ENCODE data around the gene MMP1. TPM values are rescaled to one million over a fixed set of nuclear protein-coding genes. Genes with fewer than 3 reads are reported as not detected.
A peak's percentile ranks its signal among the peaks of the same experiment; 100 is the strongest.
"Not testable (repeated sequence)": the region's sequence is repeated elsewhere in the genome, so short reads cannot be mapped to it uniquely, and the experiment has no call there.

The MMP1 gene
- total RNA-seq, 4 donors from 2014 or later = 0.19 to 0.22 TPM; not detected in 2

GRCh38 chr11:102757823-102758549, 40.0 kb downstream of the MMP1 start:
- 50 to 51% methylated on average over 2 of the region's 2 CpGs for WGBS, 2 donors
- H3K4me1 ChIP-seq = peaks cover 0 to 14% (median 0%) of the 10 kb centered on the region in 3 donors
- peaks cover 0 to 7% (median 0%) of the 10 kb centered on the region in 4 donors for H3K27me3 ChIP-seq
- no peak overlapping the region for H3K27ac ChIP-seq
- no peaks in the 10 kb centered on the region for H3K9me3 ChIP-seq
- TF ChIP-seq CTCF (IDR thresholded peaks at IDR 0.05) = no peak
- no peak for TF ChIP-seq POLR2A (IDR thresholded peaks at IDR 0.05)
- DNase-seq = no peak
- intact Hi-C loops (cut with DNase I) = no loop called here
- H3K4me3 ChIP-seq = no peak overlapping the region
- H3K36me3 ChIP-seq = no peaks in the 10 kb centered on the region

DNA sequence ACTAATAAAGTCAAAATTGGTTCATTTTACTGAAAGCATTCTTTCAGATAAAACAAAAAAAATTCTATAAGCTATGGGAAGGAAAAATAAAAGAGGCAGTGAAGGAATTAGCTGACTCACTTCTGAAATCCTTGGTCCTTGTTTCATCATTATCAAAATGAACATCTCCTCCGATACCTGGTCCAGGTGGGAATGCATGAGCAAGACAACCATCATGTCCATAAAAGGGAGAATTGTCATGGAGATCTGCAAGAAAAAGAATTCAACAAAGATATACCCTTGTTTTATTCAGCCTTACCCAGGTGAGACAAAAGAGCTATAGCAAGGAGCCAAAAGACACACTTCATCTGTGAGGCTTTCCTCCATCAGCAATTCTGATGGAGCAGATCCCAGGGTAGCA, 44.7 kb downstream of the MMP1 start:
- TF ChIP-seq CTCF (IDR thresholded peaks at IDR 0.05) (no peak), POLR2A (IDR thresholded peaks at IDR 0.05) (no peak)
- H3K4me1 ChIP-seq = no peaks in the 10 kb centered on the region
- no peak overlapping the region for H3K27ac ChIP-seq
- no peak for DNase-seq
- peaks cover 0 to 13% (median 0%) of the 10 kb centered on the region in 4 donors for H3K27me3 ChIP-seq
- 93 to 100% methylated on average over 1 of the region's 1 CpG for WGBS, 2 donors
- H3K9me3 ChIP-seq = no peaks in the 10 kb centered on the region
- H3K4me3 ChIP-seq = no peak overlapping the region
- H3K36me3 ChIP-seq = no peaks in the 10 kb centered on the region
- intact Hi-C loops (cut with DNase I) = no loop called here

GRCh38 chr11:102751673-102752072, 46.3 kb downstream of the MMP1 start:
- H3K9me3 ChIP-seq = no peaks in the 10 kb centered on the region
- TF ChIP-seq POLR2A (IDR thresholded peaks at IDR 0.05) = no peak
- TF ChIP-seq CTCF (IDR thresholded peaks at IDR 0.05) = no peak
- no peak overlapping the region for H3K4me3 ChIP-seq
- no peak overlapping the region for H3K27ac ChIP-seq
- peaks cover 0 to 15% (median 0%) of the 10 kb centered on the region in 4 donors for H3K27me3 ChIP-seq
- DNase-seq = no peak
- H3K36me3 ChIP-seq = no peaks in the 10 kb centered on the region
- intact Hi-C loops (cut with DNase I) = no loop called here
- H3K4me1 ChIP-seq = no peaks in the 10 kb centered on the region

DNA sequence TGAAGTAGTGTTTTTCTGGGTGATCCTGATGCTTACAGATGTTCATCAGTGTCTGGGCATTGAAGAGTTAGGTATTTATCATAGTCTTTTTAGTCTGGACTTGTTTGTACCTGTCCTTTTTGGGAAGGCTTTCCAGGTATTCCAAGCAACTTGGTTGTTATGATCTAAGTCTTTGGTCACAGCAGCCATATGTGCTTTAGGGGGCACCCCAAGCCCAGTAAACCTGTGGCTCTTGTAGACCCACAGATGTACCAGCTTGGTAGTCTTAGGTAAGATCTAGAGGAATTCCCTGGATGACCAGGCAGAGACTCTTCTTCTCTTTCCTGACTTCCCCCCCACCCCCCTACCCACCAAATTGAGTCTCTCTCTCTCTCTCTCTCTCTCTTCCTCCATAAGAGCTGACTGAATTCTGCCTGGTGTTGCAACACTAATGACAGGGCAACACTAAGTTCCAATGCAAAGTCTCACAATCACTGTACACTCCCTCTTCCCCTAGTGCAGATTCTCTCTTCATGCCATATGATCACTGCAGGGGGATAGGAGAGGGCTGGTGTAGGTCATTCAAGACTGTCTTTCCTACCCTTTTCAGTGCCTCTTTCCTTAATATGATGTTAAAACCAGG, 48.7 kb downstream of the MMP1 start:
- Histone ChIP-seq H3K27ac (no peak overlapping the region), H3K4me1 (no peaks in the 10 kb centered on the region), H3K36me3 (no peaks in the 10 kb centered on the region), H3K27me3 (peaks cover 0 to 11% (median 0%) of the 10 kb centered on the region in 4 donors), H3K9me3 (no peaks in the 10 kb centered on the region), H3K4me3 (no peak overlapping the region)
- no peak for DNase-seq
- TF ChIP-seq POLR2A (IDR thresholded peaks at IDR 0.05) = no peak
- no peak for TF ChIP-seq CTCF (IDR thresholded peaks at IDR 0.05)
- intact Hi-C loops (cut with DNase I) = no loop called here

- H3K36me3 ChIP-seq; H3K9me3 ChIP-seq; intact Hi-C loops (cut with DNase I); H3K4me1 ChIP-seq; DNase-seq: not testable (repeated sequence)
- 64 to 87% methylated on average over 17 to 25 of the region's 32 CpGs for whole genome bisulfite sequencing, 2 donors
- Histone ChIP-seq H3K4me3 (peak overlapping the region; percentile 19 to 52 (median 30)), H3K27ac (peak overlapping the region; percentile 34 to 72 (median 53)), H3K27me3 (peaks cover 0 to 11% (median 0%) of the 10 kb centered on the region in 4 donors)
Observed at GRCh38 chr11:102746746-102747578, 51.0 kb downstream of the MMP1 start.

Other genes starting within 250 kb of the MMP1 start
- gene MMP20, start 172.8 kb downstream of the MMP1 start, total RNA-seq = not detected
- gene MMP27, start 92.4 kb downstream of the MMP1 start, total RNA-seq = under 1 TPM in 1 of 4 donors, not detected in 3; 0.19 TPM
- gene MMP8, start 73.2 kb downstream of the MMP1 start, total RNA-seq = not detected
- gene MMP10, start 17.5 kb downstream of the MMP1 start, total RNA-seq = not detected
- not detected for gene MMP3, start 45.4 kb upstream of the MMP1 start, total RNA-seq
- gene MMP12, start 76.8 kb upstream of the MMP1 start, total RNA-seq = 1 to 10 TPM in 1 of 4 donors, under 1 TPM in 1, not detected in 2; 0.35 to 1.1 TPM
- not detected for gene MMP13, start 157.6 kb upstream of the MMP1 start, total RNA-seq

All from esophagus squamous epithelium (tissue), 5 donors.